Caco-2 (cell line): ENCODE data around the gene KLRB1. TPM values are rescaled to one million over a fixed set of nuclear protein-coding genes. Genes with fewer than 3 reads are reported as not detected.
"Not testable (repeated sequence)": the region's sequence is repeated elsewhere in the genome, so short reads cannot be mapped to it uniquely, and the experiment has no call there.

Experiments
- BruUV-seq: library from RNA; stranded (reverse); fragments of 400-500 nt; replicated peaks from 2 replicates; lab custom pipeline; 2021; lab: Mats Ljungman, UMichigan
- CTCF ChIA-PET: fragments of 300-600 bp; sonication (Branson Sonifier 250); formaldehyde crosslinking; loops from one replicate; lab custom pipeline; 2022; ENCODE audit warnings: antibody characterized with exemption; lab: Charles Lee
- POLR2A ChIA-PET: fragments of 300-600 bp; sonication (Branson Sonifier 250); formaldehyde crosslinking; loops from one replicate; lab custom pipeline; 2022; ENCODE audit warnings: antibody characterized with exemption; lab: Charles Lee
- DNase-seq, 2 experiments: peaks; one replicate each; pipeline versions ENCODE4 v3.0.0 to v3.0.0-alpha.2; 2020 to 2022
- H3K27me3 ChIP-seq: replicated peaks from 2 replicates; pipeline ENCODE4 v1.6.0; 2011; ENCODE audit warnings: low read length; ENCODE audit not compliant: control insufficient read depth, insufficient read depth
- H3K36me3 ChIP-seq: 2 replicates; pipeline ENCODE4 v1.5.1; 2011; ENCODE audit warnings: low read length; ENCODE audit not compliant: control insufficient read depth, insufficient read depth
- H3K4me1 ChIP-seq: fragments of 250-450 bp; sonication (Bioruptor Pico); 2 replicates; pipeline ENCODE4 v1.5.1; 2020; ENCODE audit warnings: mild to moderate bottlenecking
- H3K4me3 ChIP-seq: 2 replicates; pipeline ENCODE4 v1.5.1; 2011; ENCODE audit warnings: low read depth, mild to moderate bottlenecking, control low read depth, low read length
- H3K9me3 ChIP-seq: fragments of 250-450 bp; sonication (Bioruptor Pico); 2 replicates; pipeline ENCODE4 v1.5.1; 2020; ENCODE audit warnings: mild to moderate bottlenecking, moderate library complexity
- H3K27ac Mint-ChIP-seq: one replicate; pipeline ENCODE4 v1.8.0; 2022; ENCODE audit warnings: mixed read lengths; ENCODE audit not compliant: unreplicated experiment
- H3K27me3 Mint-ChIP-seq: one replicate; pipeline ENCODE4 v1.8.0; 2022; ENCODE audit warnings: mixed read lengths; ENCODE audit not compliant: insufficient read depth, unreplicated experiment
- H3K36me3 Mint-ChIP-seq: one replicate; pipeline ENCODE4 v1.8.0; 2022; ENCODE audit warnings: mild to moderate bottlenecking, mixed read lengths; ENCODE audit not compliant: insufficient read depth, unreplicated experiment
- H3K4me1 Mint-ChIP-seq: one replicate; pipeline ENCODE4 v1.8.0; 2022; ENCODE audit warnings: low read depth, mixed read lengths; ENCODE audit not compliant: unreplicated experiment
- H3K4me3 Mint-ChIP-seq: one replicate; pipeline ENCODE4 v1.8.0; 2022; ENCODE audit warnings: mild to moderate bottlenecking, moderate library complexity, mixed read lengths; ENCODE audit not compliant: unreplicated experiment
- H3K9me3 Mint-ChIP-seq: one replicate; pipeline ENCODE4 v1.8.0; 2022; ENCODE audit warnings: mixed read lengths; ENCODE audit not compliant: unreplicated experiment
- intact Hi-C: fragments of 100-400 bp; cut with micrococcal nuclease; formaldehyde crosslinking; loops from one replicate; pipeline ENCODE4 v1.10.0; 2022; ENCODE audit not compliant: unreplicated experiment
- total RNA-seq: library from RNA; stranded (reverse); gene quantifications from 2 replicates; pipeline ENCODE4 v1.2.3, GENCODE V29; 2022
- TF ChIP-seq, protein P1 (sequence below), 2 experiments: fragments of 200-600 bp in 1 of 2; IDR thresholded peaks; 1 replicate in 1 of 2; 2 replicates in 1 of 2; pipeline versions ENCODE4 v1.5.1 to v1.8.0; 2011 to 2022; ENCODE audit warnings: antibody characterized with exemption in 1 of 2, control low read depth in 1 of 2, inconsistent platforms in 1 of 2, low read depth in 1 of 2, low read length in 1 of 2, mild to moderate bottlenecking in 1 of 2, moderate library complexity in 1 of 2; ENCODE audit not compliant: insufficient read depth in 1 of 2, severe bottlenecking in 1 of 2, unreplicated experiment in 1 of 2

KLRB1 gene
- total RNA-seq, 1 experiment from 2014 or later: not detected

DNA sequence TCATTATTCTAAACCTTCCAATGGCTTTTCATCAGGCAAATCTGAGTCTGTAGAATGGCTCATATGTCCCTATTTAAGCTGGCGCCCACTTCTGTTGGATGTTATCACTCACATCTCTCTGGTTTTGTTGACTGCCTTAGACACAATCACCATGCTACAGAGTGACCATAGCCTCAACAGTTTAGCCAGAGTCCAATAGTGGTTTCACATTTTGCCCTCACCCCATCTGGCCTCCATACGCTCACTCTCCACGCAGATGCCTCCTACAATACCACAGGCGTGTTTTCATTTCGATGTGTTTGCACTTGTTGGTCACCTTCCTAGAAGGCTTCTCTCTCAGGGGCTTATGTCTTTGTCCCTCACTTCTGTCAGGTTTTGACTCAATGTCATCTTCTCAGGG is 3.4 kb downstream of the KLRB1 start:
- no TSS peak for BruUV-seq
- Histone ChIP-seq H3K4me1 (peaks cover 20% of the 10 kb centered on the region), H3K27me3 (no peaks in the 10 kb centered on the region), H3K36me3 (no peaks in the 10 kb centered on the region; the same call in 1 of the 2 replicates), H3K4me3 (no peak overlapping the region), H3K9me3 (no peaks in the 10 kb centered on the region)
- no peaks in the 10 kb centered on the region for H3K36me3 Mint-ChIP-seq
- H3K4me1 Mint-ChIP-seq: peaks cover 21% of the 10 kb centered on the region
- intact Hi-C loops: loop anchor here (10.0 kb wide), 1 partner anchor 269 kb away; no protein-coding TSS in a partner anchor
- DNase-seq: no peak
- ChIA-PET POLR2A (no interaction called here), CTCF (no interaction called here)
- no peak overlapping the region for H3K4me3 Mint-ChIP-seq
- H3K27ac Mint-ChIP-seq: no peak overlapping the region
- no peaks in the 10 kb centered on the region for H3K27me3 Mint-ChIP-seq
- TF ChIP-seq, protein P1, sequence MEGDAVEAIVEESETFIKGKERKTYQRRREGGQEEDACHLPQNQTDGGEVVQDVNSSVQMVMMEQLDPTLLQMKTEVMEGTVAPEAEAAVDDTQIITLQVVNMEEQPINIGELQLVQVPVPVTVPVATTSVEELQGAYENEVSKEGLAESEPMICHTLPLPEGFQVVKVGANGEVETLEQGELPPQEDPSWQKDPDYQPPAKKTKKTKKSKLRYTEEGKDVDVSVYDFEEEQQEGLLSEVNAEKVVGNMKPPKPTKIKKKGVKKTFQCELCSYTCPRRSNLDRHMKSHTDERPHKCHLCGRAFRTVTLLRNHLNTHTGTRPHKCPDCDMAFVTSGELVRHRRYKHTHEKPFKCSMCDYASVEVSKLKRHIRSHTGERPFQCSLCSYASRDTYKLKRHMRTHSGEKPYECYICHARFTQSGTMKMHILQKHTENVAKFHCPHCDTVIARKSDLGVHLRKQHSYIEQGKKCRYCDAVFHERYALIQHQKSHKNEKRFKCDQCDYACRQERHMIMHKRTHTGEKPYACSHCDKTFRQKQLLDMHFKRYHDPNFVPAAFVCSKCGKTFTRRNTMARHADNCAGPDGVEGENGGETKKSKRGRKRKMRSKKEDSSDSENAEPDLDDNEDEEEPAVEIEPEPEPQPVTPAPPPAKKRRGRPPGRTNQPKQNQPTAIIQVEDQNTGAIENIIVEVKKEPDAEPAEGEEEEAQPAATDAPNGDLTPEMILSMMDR (IDR thresholded peaks at IDR 0.05; ENCODE audit: insufficient read depth in 1 of 2, low read depth in 1 of 2, low read length in 1 of 2, severe bottlenecking in 1 of 2, unreplicated experiment in 1 of 2): no peak
- no peaks in the 10 kb centered on the region for H3K9me3 Mint-ChIP-seq

- POLR2A ChIA-PET, H3K27me3 ChIP-seq, H3K4me3 ChIP-seq, H3K27me3 Mint-ChIP-seq, H3K36me3 ChIP-seq, H3K36me3 Mint-ChIP-seq, H3K9me3 ChIP-seq, BruUV-seq, H3K9me3 Mint-ChIP-seq: not testable (repeated sequence)
- peaks cover 35% of the 10 kb centered on the region for H3K4me1 ChIP-seq
- H3K27ac Mint-ChIP-seq: peak overlapping the region; percentile 56
- H3K4me1 Mint-ChIP-seq: peaks cover 27% of the 10 kb centered on the region
- peak; percentile 66 to 73 for DNase-seq
- H3K4me3 Mint-ChIP-seq: peak overlapping the region; percentile 50
- CTCF ChIA-PET: interaction anchor here (0.7 kb wide), 1 partner anchor 65 kb away, joined by 3 read pairs; no protein-coding TSS in a partner anchor
- intact Hi-C loops: loop anchor here (1.0 to 10.0 kb wide), 3 partner anchors 38 to 266 kb away; no protein-coding TSS in a partner anchor
Observed at GRCh38 chr12:9600426-9600825, 7.3 kb downstream of the KLRB1 start.

DNA sequence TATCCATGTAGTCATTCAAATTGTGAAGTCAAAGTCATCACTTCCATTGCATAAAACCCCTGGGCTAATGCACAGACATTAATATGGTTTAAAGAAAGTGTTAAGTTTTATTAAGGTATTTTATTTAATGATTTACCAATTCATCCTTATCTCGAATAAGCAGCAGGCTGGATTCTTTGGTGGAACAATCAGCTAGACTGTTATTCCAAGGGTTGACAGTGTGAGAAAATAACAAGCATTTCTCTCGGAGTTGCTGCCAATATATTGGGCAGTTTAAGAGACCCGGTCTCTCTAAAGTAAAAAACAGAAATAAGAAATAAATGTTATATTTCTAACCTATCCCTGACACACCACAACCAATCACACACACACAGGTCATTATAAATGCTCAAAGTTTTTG is 9.4 kb downstream of the KLRB1 start:
- no peaks in the 10 kb centered on the region; the same call in 1 of the 2 replicates for H3K36me3 ChIP-seq
- Mint-ChIP-seq H3K27me3 (no peaks in the 10 kb centered on the region), H3K27ac (no peak overlapping the region), H3K9me3 (no peaks in the 10 kb centered on the region), H3K4me1 (peaks cover 27% of the 10 kb centered on the region), H3K36me3 (no peaks in the 10 kb centered on the region), H3K4me3 (no peak overlapping the region)
- ChIA-PET POLR2A (no interaction called here), CTCF (no interaction called here)
- TF ChIP-seq, protein P1 (IDR thresholded peaks at IDR 0.05; ENCODE audit: insufficient read depth in 1 of 2, low read depth in 1 of 2, low read length in 1 of 2, severe bottlenecking in 1 of 2, unreplicated experiment in 1 of 2): no peak
- no peaks in the 10 kb centered on the region for H3K9me3 ChIP-seq
- BruUV-seq: no TSS peak
- no peak for DNase-seq
- intact Hi-C loops: no loop called here
- H3K4me3 ChIP-seq: no peak overlapping the region
- H3K27me3 ChIP-seq: no peaks in the 10 kb centered on the region
- H3K4me1 ChIP-seq: peaks cover 35% of the 10 kb centered on the region
